GM18867 (cell line): ENCODE data around the gene CCR2.
"Not testable (repeated sequence)": the region's sequence is repeated elsewhere in the genome, so short reads cannot be mapped to it uniquely, and the experiment has no call there.

Source experiments
- ATAC-seq: cut with Tn5 transposase; IDR thresholded peaks from one replicate; pipeline ENCODE4 v1.9.1; 2021; ENCODE audit warnings: mild to moderate bottlenecking, moderate library complexity; ENCODE audit not compliant: unreplicated experiment

The CCR2 gene

DNA sequence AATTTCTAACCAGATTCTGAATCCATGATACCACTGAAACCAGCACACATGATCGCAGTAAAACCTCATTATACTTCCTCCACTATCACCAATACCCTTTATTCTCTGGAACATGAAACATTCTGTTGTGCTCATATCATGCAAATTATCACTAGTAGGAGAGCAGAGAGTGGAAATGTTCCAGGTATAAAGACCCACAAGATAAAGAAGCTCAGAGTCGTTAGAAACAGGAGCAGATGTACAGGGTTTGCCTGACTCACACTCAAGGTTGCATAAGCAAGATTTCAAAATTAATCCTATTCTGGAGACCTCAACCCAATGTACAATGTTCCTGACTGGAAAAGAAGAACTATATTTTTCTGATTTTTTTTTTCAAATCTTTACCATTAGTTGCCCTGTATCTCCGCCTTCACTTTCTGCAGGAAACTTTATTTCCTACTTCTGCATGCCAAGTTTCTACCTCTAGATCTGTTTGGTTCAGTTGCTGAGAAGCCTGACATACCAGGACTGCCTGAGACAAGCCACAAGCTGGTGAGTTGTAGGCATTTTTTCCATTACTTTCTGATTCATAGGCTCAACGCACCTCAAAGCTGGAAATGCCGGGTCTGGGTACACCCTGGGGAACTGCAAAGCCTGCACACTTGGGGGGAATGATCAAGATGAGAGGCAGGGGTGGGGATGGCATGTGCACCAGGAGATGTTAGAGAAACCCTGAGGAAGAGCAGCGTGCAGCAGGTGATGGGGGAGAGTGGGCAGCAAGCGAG lies at the start of gene CCR2:
TSS of gene CCR2 (plus strand) at position 465 of the 764 bp plus-strand sequence. CDS start 3,417 bp downstream, outside the sequence.
- no peak for ATAC-seq

DNA sequence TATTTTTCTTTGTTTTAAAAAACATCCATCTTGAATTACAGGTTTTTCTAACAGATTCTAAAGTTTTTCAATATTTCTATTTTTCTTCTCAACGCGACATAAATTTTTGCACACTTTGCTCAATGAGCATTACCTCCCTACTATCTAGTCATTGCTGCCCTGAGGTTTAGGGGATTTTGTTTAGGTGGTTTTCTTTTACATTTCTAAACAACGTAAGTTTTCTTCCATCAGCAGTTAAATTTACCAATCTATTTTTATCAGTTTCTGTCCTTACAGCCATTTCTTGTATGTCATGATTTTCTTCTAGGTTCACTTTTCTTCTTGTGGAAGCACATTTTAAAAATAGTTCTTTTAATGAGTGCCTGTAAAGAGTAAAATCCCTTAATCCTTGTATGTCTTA lies 49.2 kb upstream of the CCR2 start:
- ATAC-seq: no peak

DNA sequence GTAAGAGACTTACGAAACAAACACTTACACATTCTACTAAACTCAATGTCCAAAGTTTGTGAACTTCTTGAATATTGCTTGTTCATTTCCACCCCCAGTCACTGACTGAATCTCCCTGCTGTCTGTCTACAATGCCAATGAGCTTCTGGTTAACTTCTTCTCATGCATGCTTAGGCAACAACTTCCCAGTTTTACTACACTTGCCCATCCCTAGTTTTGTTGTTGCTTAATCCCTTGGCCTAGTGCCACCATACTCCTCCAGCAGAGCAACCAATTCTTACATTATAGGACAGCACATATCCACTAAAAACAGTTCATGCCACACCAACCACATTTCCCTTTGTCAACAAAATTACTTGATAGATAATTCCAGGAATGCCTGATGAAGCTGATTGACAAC lies 40.9 kb upstream of the CCR2 start:
- no peak for ATAC-seq

DNA sequence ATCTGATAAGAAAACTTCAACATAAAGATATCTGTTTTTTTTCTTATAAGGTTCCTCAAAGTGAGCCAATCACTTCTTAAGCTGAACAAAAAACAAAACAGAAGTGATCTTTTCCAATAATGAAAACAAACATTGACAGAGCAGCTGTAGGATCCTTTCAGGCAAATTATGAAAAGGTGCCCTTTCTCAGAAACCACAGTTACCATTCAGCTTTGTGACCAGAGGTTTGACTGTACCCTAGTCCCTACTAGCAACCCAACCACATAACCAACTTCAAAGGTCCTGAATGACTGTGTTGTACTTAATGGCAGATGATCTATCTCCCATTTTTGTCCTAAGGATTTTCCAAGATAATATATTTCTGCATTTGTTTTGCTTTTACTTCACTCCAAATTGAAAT lies 39.4 kb upstream of the CCR2 start:
- ATAC-seq: peak; percentile 78

DNA sequence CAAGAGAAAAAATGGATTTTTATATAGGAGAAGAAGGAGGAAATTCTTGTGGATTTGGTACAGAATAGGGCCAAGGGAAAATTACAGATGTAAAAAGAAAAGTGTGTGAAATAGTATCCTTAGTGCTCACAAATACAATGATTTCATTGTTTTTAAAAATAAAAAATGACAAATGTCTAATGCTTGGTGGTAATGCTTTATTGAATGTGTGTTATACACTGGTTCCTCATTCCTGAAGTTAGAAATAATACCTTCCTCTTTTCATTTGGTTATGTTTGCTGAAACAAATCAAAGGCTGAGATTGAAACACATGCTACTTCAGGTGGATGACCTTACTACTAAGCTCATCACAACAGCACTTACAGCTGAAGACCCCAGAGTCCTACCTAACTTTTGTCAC lies 37.7 kb upstream of the CCR2 start:
- ATAC-seq: no peak

DNA sequence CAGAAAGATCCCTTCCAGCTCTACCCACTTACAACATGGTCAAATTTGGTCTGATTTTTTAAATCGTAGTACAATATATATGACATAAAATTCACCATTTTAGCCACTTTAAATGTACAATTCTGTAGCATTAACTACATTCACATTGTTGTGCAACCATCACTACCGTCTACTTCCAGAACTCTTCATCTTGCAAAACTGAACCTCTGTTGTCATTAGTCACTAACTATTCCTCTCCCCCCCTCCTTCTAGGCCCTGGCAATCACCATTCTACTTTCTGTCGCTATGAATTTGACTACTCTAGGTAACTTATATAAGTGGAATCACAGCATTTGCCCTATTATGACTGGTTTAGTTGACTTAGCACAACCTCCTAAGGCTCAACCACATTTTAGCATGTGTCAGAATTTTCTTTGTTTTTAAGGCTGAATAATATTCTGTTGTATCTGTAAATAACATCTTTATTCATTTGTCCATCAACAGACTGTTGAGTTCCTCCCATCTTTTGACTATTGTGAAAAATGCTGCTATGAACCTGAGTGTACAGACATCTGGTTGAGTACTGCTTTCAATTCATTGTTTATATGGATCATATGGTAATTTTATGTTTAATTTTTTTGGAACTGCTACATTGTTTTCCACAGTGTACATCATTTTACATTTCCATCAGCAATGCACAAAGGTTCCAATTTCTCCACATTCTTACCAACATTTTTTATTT lies 35.5 kb upstream of the CCR2 start:
- ATAC-seq: no peak

DNA sequence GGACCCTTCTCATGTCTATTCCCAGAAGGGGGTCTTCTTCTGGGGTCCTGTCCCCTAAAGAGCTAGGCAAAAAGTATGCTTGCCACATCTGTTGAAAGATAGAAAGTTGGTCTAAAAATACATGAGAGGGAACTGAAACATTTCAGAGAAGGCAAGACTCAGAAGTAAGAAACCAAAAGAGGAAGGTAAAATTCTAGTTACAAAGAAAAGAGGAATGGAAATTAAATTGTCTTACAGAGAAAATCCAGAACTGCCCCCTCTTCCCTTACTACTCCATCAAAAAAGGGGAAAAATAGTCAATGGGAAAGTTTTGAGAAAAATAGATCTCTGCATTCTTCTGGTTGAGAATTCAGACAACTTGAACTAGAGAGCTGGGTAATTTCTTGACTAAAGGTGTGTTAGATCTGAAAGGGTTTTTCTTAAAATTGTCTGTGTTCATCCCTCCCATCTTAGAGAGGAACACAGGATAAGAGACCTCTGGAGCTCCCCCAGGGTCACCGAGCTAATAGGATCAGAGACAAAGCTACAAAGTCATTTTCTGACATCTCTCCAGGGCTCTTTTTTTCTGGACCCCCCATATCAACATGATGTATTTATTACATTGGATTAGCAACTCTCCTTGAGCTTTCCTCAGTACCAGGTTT lies 32.3 kb upstream of the CCR2 start:
- peak; percentile 68 for ATAC-seq

GRCh38 chr3:46324036-46324435 lies 29.9 kb upstream of the CCR2 start:
- no peak for ATAC-seq

- no peak for ATAC-seq
Measured at GRCh38 chr3:46325645-46326300, 28.1 kb upstream of the CCR2 start.

GRCh38 chr3:46330676-46331075 lies 23.2 kb upstream of the CCR2 start:
- ATAC-seq: not testable (repeated sequence)

DNA sequence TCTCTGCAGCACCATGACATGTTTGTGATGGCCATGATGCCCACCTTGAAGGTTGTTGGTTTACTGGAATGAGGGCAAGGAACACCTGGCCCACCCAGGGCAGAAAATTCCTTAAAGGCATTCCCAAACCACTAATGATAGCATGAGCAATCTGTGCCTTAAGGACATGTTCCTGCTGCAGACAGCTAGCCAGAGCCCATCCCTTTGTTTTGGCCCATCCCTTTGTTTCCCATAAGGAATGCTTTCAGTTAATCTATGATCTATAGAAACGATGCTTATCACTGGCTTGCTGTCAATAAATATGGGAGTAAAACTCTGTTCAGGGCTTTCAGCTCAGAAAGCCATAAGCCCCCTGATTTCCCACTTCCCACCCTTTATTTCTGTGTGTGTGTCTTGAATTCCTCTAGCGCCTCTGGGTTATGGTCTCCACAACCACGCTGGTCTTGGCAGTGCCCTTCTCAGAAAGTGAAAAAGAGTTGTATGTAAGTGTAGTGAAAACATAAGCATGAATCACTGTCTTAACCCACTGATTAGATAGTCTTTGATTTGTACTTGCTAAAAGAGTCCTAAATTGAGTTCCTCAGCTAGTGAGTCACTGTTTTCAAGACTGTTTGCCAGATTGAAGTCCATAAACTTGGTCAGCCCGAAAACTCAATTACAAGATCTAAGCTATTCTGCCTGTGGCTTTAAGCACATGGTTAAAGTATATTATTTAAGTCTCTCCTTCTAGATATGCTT lies 19.0 kb upstream of the CCR2 start:
- no peak for ATAC-seq

GRCh38 chr3:46335541-46335940 lies 18.4 kb upstream of the CCR2 start:
- no peak for ATAC-seq

DNA sequence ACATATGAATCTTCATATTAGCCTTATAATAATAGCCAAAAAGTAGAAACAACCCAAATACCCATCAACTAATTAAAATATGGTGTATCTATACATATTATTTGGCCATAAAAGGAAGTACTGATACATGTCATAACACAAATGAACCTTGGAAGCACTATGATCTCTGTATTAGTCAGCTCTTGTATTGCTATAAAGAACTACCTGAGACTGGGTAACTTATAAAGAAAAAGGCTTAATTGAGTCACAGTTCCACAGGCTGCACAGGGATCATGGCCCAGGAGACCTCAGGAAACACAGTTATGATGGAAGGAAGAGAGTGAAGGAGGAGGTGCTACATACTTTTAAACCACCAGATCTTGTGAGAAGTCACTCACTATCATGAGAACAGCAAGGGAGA lies 16.0 kb upstream of the CCR2 start:
- ATAC-seq: no peak

DNA sequence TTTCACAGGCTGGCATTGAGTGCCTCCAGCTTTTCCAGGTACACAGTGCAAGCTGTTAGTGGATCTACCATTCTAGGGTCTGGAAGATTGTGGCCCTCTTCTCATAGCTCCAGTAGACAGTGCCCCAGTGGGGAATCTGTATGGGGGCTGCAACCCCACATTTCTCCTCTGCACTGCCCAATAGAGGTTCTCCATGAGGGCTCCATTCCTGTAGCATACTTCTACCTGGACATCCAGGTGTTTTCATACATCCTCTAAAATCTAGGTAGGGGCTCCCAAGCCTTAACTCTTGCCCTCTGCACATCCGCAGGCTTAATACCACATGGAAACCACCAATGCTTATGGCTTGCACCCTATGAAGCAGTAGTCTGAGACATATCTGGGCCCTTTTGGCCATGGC lies 15.1 kb upstream of the CCR2 start:
- no peak for ATAC-seq

GRCh38 chr3:46344476-46344875 lies 9.4 kb upstream of the CCR2 start:
- no peak for ATAC-seq

DNA sequence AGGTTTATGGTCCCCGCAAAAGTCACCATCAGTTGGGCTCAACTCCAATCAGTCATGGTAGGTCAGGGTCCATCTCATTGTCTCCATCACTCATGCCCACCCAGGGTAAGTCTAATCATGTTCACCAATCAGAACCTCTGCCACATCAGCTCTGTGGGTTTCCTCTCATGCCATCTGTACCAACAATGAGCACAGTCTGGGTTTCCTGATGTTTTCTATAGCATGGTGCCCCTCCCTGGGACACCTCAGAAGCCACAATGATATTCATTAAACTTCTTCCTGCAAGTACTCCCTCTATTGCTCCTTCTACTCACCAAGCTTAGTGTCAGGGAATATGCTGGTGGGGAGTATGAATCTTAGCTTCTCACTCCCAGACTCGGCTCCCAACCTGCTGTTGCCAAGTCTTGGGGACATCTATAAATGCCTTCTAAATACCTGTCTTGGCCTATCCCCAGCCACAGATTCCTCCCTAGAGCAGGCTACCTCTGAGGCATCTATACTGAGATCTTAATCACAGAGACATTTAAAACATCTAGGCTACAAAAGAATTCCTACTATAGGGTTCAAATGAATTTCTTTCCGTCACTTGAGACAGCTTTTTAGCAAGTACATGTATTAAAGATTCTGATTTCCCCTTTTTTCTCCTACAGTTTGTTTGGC lies 5.0 kb upstream of the CCR2 start:
- ATAC-seq: no peak

- no peak for ATAC-seq
Measured at GRCh38 chr3:46349484-46350261, 4.2 kb upstream of the CCR2 start.

DNA sequence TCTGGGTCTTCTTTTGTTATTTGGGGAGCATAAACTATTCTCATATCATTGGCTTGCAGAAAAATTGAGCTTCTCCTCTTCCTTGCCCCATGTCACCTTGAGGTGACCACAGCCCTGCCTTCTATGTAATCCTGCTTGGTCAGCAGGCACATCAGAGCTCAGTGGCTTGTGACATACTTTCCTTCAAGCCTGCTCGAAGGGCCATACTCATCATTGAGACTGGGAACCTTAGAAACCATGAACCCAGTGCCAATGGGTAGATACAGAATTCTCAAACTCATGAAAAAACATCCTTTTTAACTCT lies 3.7 kb upstream of the CCR2 start:
- no peak for ATAC-seq

GRCh38 chr3:46351646-46352045 lies 2.3 kb upstream of the CCR2 start:
- no peak for ATAC-seq

DNA sequence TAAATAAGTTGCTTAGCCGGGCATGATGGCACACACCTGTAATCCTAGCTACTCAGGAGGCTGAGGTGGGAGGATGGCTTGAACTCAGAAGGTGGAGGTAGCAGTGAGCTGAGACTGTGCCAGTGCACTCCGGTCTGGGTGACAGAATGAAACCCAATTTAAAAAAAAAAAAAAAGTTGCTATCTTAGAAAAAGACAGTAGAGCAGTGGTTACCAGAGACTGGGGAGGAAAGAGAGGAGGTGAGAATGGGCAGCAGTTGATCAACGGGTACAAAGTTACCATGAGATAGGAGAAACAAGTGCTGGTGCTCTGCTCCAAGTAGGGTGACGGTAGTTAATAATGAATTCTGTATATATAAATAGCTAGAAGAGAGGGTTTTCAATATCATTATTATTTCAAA lies 821 bp upstream of the CCR2 start:
- ATAC-seq: no peak
